GM12878 (cell line): ENCODE results near the gene SCNN1A. TPM values are rescaled to one million over a fixed set of nuclear protein-coding genes. Genes with fewer than 3 reads are reported as not detected.

Experiments
- ATAC-seq: fragments of 200-7000 bp; cut with Tn5 transposase; 3 replicates; pipeline ENCODE4 v1.9.1; 2020; ENCODE audit warnings: mild to moderate bottlenecking, moderate library complexity
- BruUV-seq: library from RNA; stranded (reverse); fragments of 400-500 nt; replicated peaks from 2 replicates; lab custom pipeline; 2021; lab: Mats Ljungman, UMichigan
- CTCF ChIA-PET: fragments of 300-600 bp; sonication (Branson Sonifier 250); formaldehyde crosslinking; extraction: SDS; loops from one replicate; lab custom pipeline; 2021; ENCODE audit warnings: inconsistent platforms; lab: Yijun Ruan, JAX
- POLR2A ChIA-PET: fragments of 350-600 bp; formaldehyde crosslinking; extraction: SDS; loops from one replicate; lab custom pipeline; 2021; ENCODE audit warnings: inconsistent platforms; lab: Charles Lee
- RAD21 ChIA-PET: fragments of 300-600 bp; sonication (Branson Sonifier 250); formaldehyde crosslinking; loops from one replicate; lab custom pipeline; 2023; ENCODE audit warnings: antibody characterized with exemption; ENCODE audit not compliant: unreplicated experiment; lab: Charles Lee
- SMC1A ChIA-PET: fragments of 300-600 bp; sonication (Branson Sonifier 250); formaldehyde crosslinking; loops from one replicate; lab custom pipeline; 2023; ENCODE audit not compliant: unreplicated experiment, uncharacterized antibody; lab: Charles Lee
- DNase-seq: peaks from one replicate; pipeline ENCODE4 v3.0.0-alpha.2; 2011; ENCODE audit warnings: low read depth, low spot score
- FAIRE-seq: peaks from 3 replicates; lab custom pipeline; 2011; peaks lifted over from hg19 to GRCh38; lab: Jason Lieb, UNC
- H2AFZ ChIP-seq: 2 replicates; pipeline ENCODE4 v1.6.0; 2011; ENCODE audit warnings: low read depth, low read length, control low read depth; ENCODE audit not compliant: control insufficient read depth
- H3K27ac ChIP-seq: 2 replicates; pipeline ENCODE4 v1.5.1; 2011; ENCODE audit warnings: control low read depth; ENCODE audit not compliant: control insufficient read depth, insufficient read depth
- H3K27me3 ChIP-seq, 2 experiments: replicated peaks in 1 of 2; 2 replicates each; pipeline versions ENCODE4 v1.6.0 to v1.6.1; 2011; ENCODE audit warnings: low read length in 1 of 2; ENCODE audit not compliant: control insufficient read depth in 2 of 2, insufficient read depth in 2 of 2
- H3K36me3 ChIP-seq, 2 experiments: 2 replicates each; pipeline ENCODE4 v1.5.1; 2011; ENCODE audit warnings: low read length in 1 of 2; ENCODE audit not compliant: control insufficient read depth in 2 of 2, insufficient read depth in 2 of 2
- H3K4me1 ChIP-seq: 2 replicates; pipeline ENCODE4 v1.6.1; 2011; ENCODE audit warnings: mild to moderate bottlenecking, low read length, moderate library complexity, mixed read lengths; ENCODE audit not compliant: control insufficient read depth, insufficient read depth
- H3K4me2 ChIP-seq: 2 replicates; pipeline ENCODE4 v1.6.0; 2011; ENCODE audit warnings: control low read depth; ENCODE audit not compliant: control insufficient read depth, insufficient read depth
- H3K4me3 ChIP-seq: fragments of 200-600 bp; sonication (generic); 2 replicates; pipeline ENCODE4 v1.5.1; 2016
- H3K79me2 ChIP-seq: 2 replicates; pipeline ENCODE4 v1.6.0; 2011; ENCODE audit warnings: low read length; ENCODE audit not compliant: control insufficient read depth, insufficient read depth
- H3K9ac ChIP-seq: 2 replicates; pipeline ENCODE4 v1.8.0; 2011; ENCODE audit warnings: low read length, control low read depth, mixed read lengths; ENCODE audit not compliant: control insufficient read depth, insufficient read depth
- H3K9me3 ChIP-seq: replicated peaks from 3 replicates; pipeline ENCODE4 v1.5.1; 2011; ENCODE audit warnings: mild to moderate bottlenecking, low read length; ENCODE audit not compliant: control insufficient read depth, insufficient read depth
- H4K20me1 ChIP-seq: 2 replicates; pipeline ENCODE4 v1.6.0; 2011; ENCODE audit not compliant: control insufficient read depth, insufficient read depth
- CHD4 ChIP-seq: fragments of 200-600 bp; sonication (generic); IDR thresholded peaks from 2 replicates; pipeline ENCODE4 v1.6.1; 2016; ENCODE audit warnings: mild to moderate bottlenecking
- ETV6 ChIP-seq, 2 experiments: fragments of 450-650 bp in 1 of 2; IDR thresholded peaks in 1 of 2; conservative IDR thresholded peaks in 1 of 2; 2 replicates each; pipeline ENCODE4 v1.6.1; 2014; ENCODE audit warnings: antibody characterized with exemption in 1 of 2, borderline replicate concordance in 1 of 2, low read depth in 1 of 2, mild to moderate bottlenecking in 1 of 2, moderate library complexity in 1 of 2
- IKZF2 ChIP-seq, 2 experiments: fragments of 450-650 bp; IDR thresholded peaks; 2 replicates each; pipeline ENCODE4 v1.6.1; 2017; ENCODE audit warnings: mild to moderate bottlenecking in 2 of 2, moderate library complexity in 2 of 2
- KDM1A ChIP-seq: fragments of 200-600 bp; sonication (generic); IDR thresholded peaks from 2 replicates; pipeline ENCODE4 v1.6.1; 2016; ENCODE audit warnings: borderline replicate concordance
- POLR2A ChIP-seq: IDR thresholded peaks from 2 replicates; pipeline ENCODE4 v1.6.1; 2011; ENCODE audit warnings: low read depth, mild to moderate bottlenecking, low read length
- RAD21 ChIP-seq: IDR thresholded peaks from 2 replicates; pipeline ENCODE4 v1.6.1; 2011; ENCODE audit warnings: mild to moderate bottlenecking, low read depth, low read length, moderate library complexity; ENCODE audit not compliant: insufficient read depth
- RUNX3 ChIP-seq: IDR thresholded peaks from 2 replicates; pipeline ENCODE4 v1.6.1; 2012; ENCODE audit warnings: low read length, inconsistent platforms
- SMAD1 ChIP-seq: fragments of 450-650 bp; IDR thresholded peaks from 2 replicates; pipeline ENCODE4 v1.6.1; 2018; ENCODE audit warnings: mild to moderate bottlenecking, low read depth; ENCODE audit not compliant: partially characterized antibody
- SMAD5 ChIP-seq: IDR thresholded peaks from 2 replicates; pipeline ENCODE4 v1.6.1; 2016; ENCODE audit warnings: antibody characterized with exemption, low read depth
- YY1 ChIP-seq: IDR thresholded peaks from 2 replicates; pipeline ENCODE4 v1.6.1; 2011; ENCODE audit warnings: low read depth, mild to moderate bottlenecking, low read length
- ZNF622 ChIP-seq: fragments of 450-650 bp; IDR thresholded peaks from 2 replicates; pipeline ENCODE4 v1.6.1; 2017; ENCODE audit warnings: mild to moderate bottlenecking, inconsistent platforms
- ZSCAN29 ChIP-seq: fragments of 450-650 bp; IDR thresholded peaks from 2 replicates; pipeline ENCODE4 v1.6.1; 2017; ENCODE audit warnings: mild to moderate bottlenecking, moderate library complexity
- WGBS: methylation state at CpG from one replicate; pipeline ENCODE4 v1.1.6; 2016; ENCODE audit warnings: low lambda C conversion rate; ENCODE audit not compliant: insufficient replicate concordance, insufficient coverage; ENCODE audit errors: missing lambda C conversion rate; 5-methylcytosine and 5-hydroxymethylcytosine counted together
- in situ Hi-C: fragments of 300-500 bp; cut with MboI; formaldehyde crosslinking; loops from 9 replicates; pipeline ENCODE4 v1.14.3; 2018; ENCODE audit warnings: mixed read lengths
- intact Hi-C: fragments of 100-400 bp; cut with micrococcal nuclease; formaldehyde crosslinking; loops from one replicate; pipeline ENCODE4 v1.14.2; 2022; ENCODE audit not compliant: unreplicated experiment
- polyA plus RNA-seq, 11 experiments: library from polyadenylated mRNA; depleted of rRNA in 4 of 11; unstranded in 6 of 11; stranded (reverse) in 5 of 11; fragments of >200 nt; fragmentation: Nextera tagmentation in 4 of 11; fragmentation: Illumina TruSeq in 1 of 11; extraction: Ambion mirVana in 4 of 11; extraction: Trizol in 1 of 11; gene quantifications; 1 replicate in 1 of 11; 2 replicates in 10 of 11; pipeline versions ENCODE4 v1.2.1 to v1.2.3, GENCODE V29; 2011 to 2016; ENCODE audit warnings: inconsistent platforms in 2 of 11, missing spikeins in 2 of 11, low read depth in 1 of 11
- total RNA-seq, 4 experiments: library from RNA; depleted of rRNA in 3 of 4; stranded (reverse); fragments of >200 nt in 3 of 4; fragmentation: Illumina TruSeq in 1 of 4; extraction: Trizol in 1 of 4; gene quantifications; 2 replicates each; pipeline versions ENCODE4 v1.2.1 to v1.2.3, GENCODE V29; 2013 to 2021
- TF ChIP-seq, protein P1 (sequence below): fragments of 450-650 bp; IDR thresholded peaks from 2 replicates; pipeline ENCODE4 v1.6.1; 2017; ENCODE audit warnings: mild to moderate bottlenecking
- TF ChIP-seq, protein P2 (sequence below): IDR thresholded peaks from 2 replicates; pipeline ENCODE4 v1.6.1; 2012; ENCODE audit warnings: improper control_type of control experiment, low read depth, low read length; ENCODE audit not compliant: insufficient replicate concordance
- TF ChIP-seq, protein P3 (sequence below): fragments of 450-650 bp; conservative IDR thresholded peaks from 2 replicates; pipeline ENCODE4 v1.6.1; 2017; ENCODE audit warnings: mild to moderate bottlenecking, moderate library complexity

Gene SCNN1A
- total and polyA plus RNA-seq, 10 of the 15 experiments (the other 5 are each of a cell fraction or from before 2014, with no cell fraction given), result 0.14 to 0.69 TPM; not detected in 8

DNA sequence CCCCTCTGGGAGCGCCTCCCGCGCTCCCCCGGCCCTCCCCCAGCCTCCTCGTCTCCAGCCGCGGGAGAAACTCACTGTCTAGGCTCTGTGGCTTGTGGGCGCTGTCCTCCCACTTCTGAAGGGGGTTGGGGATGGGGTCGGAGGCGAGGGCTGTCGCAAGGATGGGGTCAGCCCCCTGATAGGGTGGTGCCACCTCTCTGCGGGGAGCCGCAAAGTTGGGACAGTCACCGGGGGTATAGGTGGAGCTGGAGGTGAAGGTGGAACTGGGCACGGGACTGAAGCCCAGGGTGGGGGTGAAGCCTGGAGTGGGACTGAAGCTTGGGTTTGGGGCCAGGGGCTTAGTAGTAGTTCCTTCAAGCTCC, 45.7 kb downstream of the SCNN1A start:
- Histone ChIP-seq H2AFZ (no peak overlapping the region), H3K4me1 (peaks cover 21% of the 10 kb centered on the region), H3K4me3 (no peak overlapping the region), H3K79me2 (0 out of 2 replicates have a peak, but pooled peaks cover under 1% of the 10 kb centered on the region), H3K36me3 (peaks cover 11% of the 10 kb centered on the region in 2 experiments; a peak in 3 of 4 replicates), H3K4me2 (0 out of 2 replicates have a peak overlapping the region, but pooled peaks have one; percentile 38), H4K20me1 (no peaks in the 10 kb centered on the region), H3K27me3 (no peaks in the 10 kb centered on the region), H3K9ac (no peak overlapping the region), H3K9me3 (no peaks in the 10 kb centered on the region), H3K27ac (peak overlapping the region; percentile 55)
- in situ Hi-C loops, result no loop called here
- intact Hi-C loops, result no loop called here
- ChIA-PET SMC1A (interaction anchor here (0.6 to 2.0 kb wide), 6 partner anchors 11 to 233 kb away, joined by 3 to 6 read pairs (median 5); no protein-coding TSS in a partner anchor), RAD21 (interaction anchor here (0.7 to 1.7 kb wide), 5 partner anchors 9 to 130 kb away, joined by 3 to 14 read pairs (median 4); partner anchors contain the start of gene CD9), POLR2A (interaction anchor here (0.9 to 3.4 kb wide), 5 partner anchors 10 to 133 kb away, joined by 3 to 12 read pairs (median 4); partner anchors contain the start of gene TNFRSF1A), CTCF (interaction anchor here (0.8 to 1.9 kb wide), 9 partner anchors 9 to 283 kb away, joined by 3 to 10 read pairs (median 4); no protein-coding TSS in a partner anchor)
- no peak for FAIRE-seq
- no peak for DNase-seq
- no TSS peak for BruUV-seq
- no peak for ATAC-seq
- WGBS, result 72% methylated on average over 8 of the region's 15 CpGs
- TF ChIP-seq SMAD5 (no peak), SMAD1 (no peak), YY1 (no peak), CHD4 (no peak), KDM1A (no peak), RUNX3 (no peak), RAD21 (no peak), IKZF2 (IDR thresholded peaks at IDR 0.05) (no peak), ZNF622 (no peak), ZSCAN29 (no peak), POLR2A (no peak), ETV6 (conservative IDR thresholded peaks at IDR 0.05 in 1 of 2, IDR thresholded peaks at IDR 0.05 in 1 of 2; ENCODE audit: borderline replicate concordance in 1 of 2, low read depth in 1 of 2) (no peak)
- TF ChIP-seq, protein P1, sequence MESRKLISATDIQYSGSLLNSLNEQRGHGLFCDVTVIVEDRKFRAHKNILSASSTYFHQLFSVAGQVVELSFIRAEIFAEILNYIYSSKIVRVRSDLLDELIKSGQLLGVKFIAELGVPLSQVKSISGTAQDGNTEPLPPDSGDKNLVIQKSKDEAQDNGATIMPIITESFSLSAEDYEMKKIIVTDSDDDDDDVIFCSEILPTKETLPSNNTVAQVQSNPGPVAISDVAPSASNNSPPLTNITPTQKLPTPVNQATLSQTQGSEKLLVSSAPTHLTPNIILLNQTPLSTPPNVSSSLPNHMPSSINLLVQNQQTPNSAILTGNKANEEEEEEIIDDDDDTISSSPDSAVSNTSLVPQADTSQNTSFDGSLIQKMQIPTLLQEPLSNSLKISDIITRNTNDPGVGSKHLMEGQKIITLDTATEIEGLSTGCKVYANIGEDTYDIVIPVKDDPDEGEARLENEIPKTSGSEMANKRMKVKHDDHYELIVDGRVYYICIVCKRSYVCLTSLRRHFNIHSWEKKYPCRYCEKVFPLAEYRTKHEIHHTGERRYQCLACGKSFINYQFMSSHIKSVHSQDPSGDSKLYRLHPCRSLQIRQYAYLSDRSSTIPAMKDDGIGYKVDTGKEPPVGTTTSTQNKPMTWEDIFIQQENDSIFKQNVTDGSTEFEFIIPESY, result no peak
- TF ChIP-seq, protein P2, sequence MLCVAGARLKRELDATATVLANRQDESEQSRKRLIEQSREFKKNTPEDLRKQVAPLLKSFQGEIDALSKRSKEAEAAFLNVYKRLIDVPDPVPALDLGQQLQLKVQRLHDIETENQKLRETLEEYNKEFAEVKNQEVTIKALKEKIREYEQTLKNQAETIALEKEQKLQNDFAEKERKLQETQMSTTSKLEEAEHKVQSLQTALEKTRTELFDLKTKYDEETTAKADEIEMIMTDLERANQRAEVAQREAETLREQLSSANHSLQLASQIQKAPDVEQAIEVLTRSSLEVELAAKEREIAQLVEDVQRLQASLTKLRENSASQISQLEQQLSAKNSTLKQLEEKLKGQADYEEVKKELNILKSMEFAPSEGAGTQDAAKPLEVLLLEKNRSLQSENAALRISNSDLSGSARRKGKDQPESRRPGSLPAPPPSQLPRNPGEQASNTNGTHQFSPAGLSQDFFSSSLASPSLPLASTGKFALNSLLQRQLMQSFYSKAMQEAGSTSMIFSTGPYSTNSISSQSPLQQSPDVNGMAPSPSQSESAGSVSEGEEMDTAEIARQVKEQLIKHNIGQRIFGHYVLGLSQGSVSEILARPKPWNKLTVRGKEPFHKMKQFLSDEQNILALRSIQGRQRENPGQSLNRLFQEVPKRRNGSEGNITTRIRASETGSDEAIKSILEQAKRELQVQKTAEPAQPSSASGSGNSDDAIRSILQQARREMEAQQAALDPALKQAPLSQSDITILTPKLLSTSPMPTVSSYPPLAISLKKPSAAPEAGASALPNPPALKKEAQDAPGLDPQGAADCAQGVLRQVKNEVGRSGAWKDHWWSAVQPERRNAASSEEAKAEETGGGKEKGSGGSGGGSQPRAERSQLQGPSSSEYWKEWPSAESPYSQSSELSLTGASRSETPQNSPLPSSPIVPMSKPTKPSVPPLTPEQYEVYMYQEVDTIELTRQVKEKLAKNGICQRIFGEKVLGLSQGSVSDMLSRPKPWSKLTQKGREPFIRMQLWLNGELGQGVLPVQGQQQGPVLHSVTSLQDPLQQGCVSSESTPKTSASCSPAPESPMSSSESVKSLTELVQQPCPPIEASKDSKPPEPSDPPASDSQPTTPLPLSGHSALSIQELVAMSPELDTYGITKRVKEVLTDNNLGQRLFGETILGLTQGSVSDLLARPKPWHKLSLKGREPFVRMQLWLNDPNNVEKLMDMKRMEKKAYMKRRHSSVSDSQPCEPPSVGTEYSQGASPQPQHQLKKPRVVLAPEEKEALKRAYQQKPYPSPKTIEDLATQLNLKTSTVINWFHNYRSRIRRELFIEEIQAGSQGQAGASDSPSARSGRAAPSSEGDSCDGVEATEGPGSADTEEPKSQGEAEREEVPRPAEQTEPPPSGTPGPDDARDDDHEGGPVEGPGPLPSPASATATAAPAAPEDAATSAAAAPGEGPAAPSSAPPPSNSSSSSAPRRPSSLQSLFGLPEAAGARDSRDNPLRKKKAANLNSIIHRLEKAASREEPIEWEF, result no peak
- TF ChIP-seq, protein P3, sequence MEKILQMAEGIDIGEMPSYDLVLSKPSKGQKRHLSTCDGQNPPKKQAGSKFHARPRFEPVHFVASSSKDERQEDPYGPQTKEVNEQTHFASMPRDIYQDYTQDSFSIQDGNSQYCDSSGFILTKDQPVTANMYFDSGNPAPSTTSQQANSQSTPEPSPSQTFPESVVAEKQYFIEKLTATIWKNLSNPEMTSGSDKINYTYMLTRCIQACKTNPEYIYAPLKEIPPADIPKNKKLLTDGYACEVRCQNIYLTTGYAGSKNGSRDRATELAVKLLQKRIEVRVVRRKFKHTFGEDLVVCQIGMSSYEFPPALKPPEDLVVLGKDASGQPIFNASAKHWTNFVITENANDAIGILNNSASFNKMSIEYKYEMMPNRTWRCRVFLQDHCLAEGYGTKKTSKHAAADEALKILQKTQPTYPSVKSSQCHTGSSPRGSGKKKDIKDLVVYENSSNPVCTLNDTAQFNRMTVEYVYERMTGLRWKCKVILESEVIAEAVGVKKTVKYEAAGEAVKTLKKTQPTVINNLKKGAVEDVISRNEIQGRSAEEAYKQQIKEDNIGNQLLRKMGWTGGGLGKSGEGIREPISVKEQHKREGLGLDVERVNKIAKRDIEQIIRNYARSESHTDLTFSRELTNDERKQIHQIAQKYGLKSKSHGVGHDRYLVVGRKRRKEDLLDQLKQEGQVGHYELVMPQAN, result no peak
